Stimulated activated CD8-positive, alpha-beta memory T cell treated with anti-CD3 and anti-CD28 coated beads, Interleukin-15, amount 100 ng/mL, for 48 hours (primary cell): ENCODE data around the gene MCFD2.
A peak's percentile ranks its signal among the peaks of the same experiment; 100 is the strongest.

Experiments used
- DNase-seq, 2 donors: peaks; one replicate each; pipeline ENCODE4 v3.0.0-alpha.2; 2020; ENCODE audit warnings: low read depth in 2 of 2

MCFD2 gene

GRCh38 chr2:46915281-46915810 is at the start of gene MCFD2:
TSS of gene MCFD2 (minus strand) at chr2:46915806. CDS start at chr2:46909171, 6,635 bp downstream.
- DNase-seq = no peak

DNA sequence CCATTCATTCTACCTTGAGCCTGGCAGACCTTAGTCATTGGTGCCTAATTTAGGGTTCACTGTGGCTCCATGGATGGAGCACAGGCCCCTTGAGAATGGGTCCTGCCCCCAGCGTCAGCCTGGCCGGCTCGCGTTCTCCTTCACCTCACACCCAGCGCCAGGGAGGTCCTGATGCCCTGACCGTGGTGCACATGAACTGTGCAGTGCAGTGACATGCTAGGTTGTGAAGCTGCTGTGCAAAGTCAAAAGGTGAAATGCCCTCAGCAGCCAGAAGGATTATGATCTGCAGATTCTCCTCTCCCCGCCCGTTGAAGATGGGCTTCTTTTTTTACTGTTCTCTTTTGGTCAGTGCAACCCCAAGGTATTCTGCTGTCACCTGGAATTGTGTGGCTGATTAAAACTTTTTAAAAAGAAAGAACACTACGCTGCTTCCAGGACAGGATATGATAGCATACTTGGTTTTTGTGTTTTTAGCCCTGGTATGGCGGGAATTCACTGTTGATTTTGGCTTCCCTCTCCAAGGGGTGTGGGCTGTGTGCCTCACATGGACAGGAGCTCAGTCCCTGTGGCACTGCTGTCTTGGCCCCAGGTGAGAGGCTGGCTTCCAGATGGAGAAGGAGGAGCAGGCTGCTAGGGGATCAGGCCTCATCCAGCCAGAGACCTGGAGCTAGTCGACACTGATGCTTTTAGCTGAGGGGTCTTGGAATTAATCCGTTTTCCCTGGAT is 49.4 kb upstream of the MCFD2 start:
- no peak for DNase-seq

- no peak for DNase-seq
Observed at GRCh38 chr2:46963941-46964673, 48.5 kb upstream of the MCFD2 start.

DNA sequence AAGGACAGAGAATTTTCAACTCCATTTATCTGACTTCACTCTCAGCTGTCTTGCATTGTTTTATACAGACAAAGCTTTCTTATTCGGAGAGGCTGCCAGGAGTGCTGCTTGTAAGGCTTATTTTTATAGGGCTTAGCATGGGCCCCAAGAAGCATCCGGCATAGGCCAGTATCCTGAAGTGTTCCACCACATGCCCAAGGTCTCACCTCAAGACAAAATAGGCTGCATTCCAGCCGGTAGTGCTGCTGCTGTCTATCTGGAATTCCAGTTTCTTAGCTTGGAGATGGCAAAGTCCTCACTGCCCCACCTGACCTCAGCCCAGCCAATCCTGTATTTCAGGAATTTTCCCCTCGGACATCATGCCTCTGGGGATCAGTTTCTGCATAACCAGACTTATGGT is 47.6 kb upstream of the MCFD2 start:
- DNase-seq = no peak

DNA sequence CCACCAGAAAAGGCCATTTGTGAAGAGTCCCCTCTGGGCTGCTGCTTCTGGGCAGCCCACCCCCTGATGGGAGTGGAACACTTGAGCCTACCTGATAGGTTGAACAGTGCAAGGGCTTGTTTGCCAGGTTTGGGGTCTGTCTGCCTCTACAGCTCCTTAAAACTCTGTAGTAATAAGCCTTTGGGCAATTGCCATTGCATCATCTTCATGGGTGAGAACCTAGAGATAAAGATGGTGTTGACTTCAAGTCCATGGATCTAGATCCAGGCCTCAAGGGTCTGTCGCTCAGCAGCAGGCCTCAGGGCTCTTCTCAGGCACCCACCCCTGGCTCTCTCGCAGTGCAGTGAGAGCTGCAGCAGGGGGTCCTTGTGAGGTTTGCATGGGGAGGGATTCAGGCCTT is 47.1 kb upstream of the MCFD2 start:
- no peak for DNase-seq

- no peak for DNase-seq
Observed at GRCh38 chr2:46960618-46961017, 45.0 kb upstream of the MCFD2 start.

DNA sequence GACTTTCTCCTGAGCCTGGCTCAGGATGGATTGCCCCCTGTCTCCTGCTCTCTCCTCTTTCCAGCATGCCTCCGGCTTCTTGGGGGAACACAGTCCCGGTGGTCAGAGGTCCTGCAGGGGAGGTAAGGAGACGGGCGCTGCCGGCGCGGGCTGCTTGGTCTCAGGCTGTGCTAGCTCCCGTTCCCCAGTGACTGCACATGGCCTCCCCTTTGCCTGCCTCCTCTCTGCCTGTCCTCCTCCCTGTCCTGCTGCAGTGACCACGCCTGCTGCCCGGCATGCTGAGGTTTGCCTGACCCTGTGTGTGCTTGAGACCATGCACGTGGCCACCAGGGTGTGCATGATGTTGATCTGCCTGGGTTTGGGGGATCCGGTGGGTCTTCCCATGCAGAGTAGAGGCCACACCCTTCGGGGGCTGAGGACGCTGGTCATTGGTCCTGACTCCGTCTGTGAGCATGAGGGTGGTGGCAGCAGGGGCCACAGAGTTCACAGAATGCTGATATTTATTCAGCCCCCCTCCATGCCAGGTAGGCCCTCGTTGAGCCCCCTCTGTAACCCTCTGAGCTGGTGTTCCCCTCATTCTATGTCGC is 42.9 kb upstream of the MCFD2 start:
- DNase-seq = no peak

DNA sequence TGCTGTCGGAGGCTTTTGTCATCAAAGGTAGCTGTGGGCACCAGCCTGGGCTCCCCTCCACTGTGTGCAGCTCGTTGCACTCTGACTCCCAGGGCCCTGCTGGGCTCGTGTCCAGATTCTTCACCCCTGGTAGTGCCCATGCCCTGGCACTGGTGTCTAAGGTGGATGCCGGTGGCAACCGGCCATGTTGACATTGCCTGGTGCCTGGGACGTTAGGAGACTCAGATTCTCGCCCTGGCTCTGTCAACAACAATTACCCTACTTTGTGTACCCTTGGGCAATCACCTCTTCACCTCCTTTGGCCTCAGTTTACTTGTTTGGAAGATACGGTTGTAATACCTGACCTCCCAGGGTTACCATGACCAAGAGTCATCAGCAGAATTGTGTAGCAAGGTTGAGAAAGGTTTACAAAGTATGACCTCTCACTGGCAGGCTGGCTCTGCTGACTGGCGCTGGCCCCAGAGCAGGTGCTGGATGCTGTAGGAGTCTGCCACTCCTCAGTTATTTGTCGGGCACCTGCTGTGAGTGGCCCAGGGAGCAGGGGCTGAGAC is 41.5 kb upstream of the MCFD2 start:
- DNase-seq = no peak

DNA sequence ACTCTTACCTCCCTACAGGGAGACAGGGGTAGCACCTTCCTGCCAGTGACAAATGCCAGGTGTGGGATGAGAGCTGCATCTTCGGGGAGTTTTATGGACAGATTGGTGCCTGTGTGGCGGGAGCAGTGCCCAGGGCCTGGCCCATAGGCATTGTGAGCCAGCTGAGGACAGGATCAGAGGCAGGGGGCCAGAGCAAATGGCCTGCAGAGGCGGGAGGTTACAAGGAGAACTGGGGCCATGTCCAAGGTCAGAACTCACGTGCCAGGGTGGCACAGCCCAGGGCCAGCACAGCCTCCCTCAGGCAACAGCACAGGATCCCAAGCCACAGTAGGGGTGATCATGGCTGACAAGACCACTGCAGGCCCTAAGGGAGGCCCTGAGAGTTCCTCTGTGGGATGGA is 40.2 kb upstream of the MCFD2 start:
- no peak for DNase-seq

GRCh38 chr2:46954951-46955571 is 39.5 kb upstream of the MCFD2 start:
- DNase-seq = no peak

DNA sequence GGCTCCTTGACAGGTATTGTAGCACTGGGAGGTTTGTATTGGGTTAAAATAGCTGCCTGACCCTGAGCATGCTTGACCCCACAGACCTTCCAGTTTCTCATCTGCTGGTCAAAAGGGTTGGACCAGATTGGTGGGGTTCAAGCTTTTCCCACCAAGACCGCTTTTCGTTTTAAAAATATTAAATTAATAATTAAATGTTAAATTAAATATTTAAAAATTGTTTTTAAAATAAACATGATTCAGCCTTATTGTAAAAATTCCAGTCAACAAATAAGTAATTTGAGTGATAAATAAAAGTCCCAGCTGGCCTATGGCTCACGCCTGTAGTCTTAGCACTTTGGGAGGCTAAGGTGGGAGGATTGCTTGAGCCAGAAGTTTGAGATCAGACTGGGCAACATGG is 36.6 kb upstream of the MCFD2 start:
- no peak for DNase-seq

DNA sequence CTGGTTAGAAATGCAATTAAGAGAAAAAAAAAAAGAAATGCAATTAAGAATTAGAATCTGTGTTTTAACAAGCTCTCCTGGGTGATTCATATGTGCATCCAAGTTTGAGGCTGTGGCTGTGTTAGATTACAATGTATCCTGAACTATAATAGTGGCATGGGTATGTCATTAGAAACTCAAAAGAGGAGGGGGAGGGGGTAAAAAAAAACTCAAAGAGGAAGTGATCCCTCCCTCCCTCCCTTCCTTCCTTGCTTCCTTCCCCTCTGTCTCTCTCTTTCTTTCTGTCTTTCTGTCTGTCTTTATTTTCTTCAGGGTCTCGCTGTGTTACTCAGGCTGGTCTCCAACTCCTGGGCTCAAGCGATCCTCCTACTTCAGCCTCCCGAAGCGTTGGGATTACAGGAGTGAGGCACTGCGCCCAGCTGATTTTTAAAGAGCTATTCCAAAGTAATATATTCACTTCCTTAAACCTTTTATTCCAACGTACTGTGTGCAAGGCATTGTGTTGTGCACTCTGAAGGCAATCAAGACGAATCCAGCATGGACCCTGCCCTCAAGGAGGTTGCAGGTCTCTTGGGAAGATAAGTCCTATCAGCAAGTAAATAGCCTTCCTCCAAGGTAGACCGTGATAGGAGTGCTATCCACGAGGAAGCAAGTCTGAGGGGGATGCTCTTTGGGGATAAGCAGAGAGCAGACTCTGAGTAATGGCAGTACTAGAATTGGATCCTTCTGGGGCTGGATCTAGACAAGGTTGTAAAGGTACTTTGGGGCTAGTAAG is 35.9 kb upstream of the MCFD2 start:
- no peak for DNase-seq

- DNase-seq = no peak
Observed at GRCh38 chr2:46950314-46950713, 34.7 kb upstream of the MCFD2 start.

DNA sequence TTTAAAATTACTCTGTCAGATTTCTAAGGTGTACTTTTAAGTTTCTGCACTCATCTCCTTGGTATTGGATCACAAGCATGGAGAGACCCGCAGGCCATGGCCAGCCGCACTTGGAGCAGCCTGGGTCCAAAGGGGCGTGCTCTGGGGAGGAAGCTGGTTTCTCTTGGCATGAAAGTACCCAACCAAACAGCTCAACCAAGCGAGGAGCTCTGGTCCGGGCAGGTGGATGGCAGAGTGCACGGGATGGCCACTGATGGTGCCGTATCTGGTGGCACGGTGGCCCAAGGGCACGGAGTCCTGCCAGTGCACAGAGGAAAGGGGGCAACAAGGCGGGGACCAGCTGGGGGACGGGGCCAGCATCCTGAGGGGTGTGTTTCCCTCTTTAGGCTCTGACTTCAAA is 32.2 kb upstream of the MCFD2 start:
- no peak for DNase-seq

GRCh38 chr2:46945671-46946070 is 30.1 kb upstream of the MCFD2 start:
- DNase-seq = no peak

DNA sequence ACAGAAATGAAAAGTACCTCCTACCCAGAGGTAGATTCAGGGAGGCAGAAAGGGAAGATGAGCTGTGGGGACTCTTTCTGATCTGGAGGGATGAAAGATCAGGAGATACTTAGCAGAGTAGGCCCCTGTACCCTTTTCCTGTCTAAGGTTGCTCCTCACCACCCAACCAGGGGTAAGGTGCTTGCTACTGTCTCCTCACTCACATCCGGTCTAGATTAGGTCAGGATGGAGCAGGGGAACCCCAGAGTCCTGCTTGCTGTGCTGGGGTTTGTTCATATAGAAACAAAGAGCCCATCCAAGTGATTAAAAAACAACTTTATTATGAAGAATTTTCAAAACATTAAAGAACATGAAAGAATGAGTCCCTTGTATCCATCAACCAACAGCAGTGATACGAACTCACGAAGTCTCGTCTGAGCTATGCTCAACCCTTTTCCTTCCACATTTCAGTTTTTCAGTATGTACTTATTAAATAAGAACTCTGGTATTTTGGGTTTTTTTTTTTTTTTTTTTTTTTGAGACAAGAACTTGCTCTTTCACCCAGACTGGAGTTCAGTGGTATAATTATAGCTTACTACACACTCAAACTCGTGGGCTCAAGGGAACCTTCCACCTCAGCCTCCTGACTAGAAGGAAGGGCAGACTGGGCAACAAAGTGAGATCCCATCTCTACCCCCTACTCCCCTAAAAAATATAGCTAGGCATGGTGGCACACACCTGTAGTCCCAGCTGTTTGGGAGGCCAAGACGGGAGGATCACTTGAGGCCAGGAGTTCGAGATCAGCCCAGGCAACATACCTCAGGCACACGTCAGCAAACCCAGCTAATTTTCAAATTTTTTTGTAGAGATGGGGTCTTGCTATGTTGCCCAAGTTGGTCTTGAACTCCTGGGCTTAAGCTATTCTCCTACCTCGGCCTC is 28.5 kb upstream of the MCFD2 start:
- DNase-seq = peak; percentile 69 to 71

DNA sequence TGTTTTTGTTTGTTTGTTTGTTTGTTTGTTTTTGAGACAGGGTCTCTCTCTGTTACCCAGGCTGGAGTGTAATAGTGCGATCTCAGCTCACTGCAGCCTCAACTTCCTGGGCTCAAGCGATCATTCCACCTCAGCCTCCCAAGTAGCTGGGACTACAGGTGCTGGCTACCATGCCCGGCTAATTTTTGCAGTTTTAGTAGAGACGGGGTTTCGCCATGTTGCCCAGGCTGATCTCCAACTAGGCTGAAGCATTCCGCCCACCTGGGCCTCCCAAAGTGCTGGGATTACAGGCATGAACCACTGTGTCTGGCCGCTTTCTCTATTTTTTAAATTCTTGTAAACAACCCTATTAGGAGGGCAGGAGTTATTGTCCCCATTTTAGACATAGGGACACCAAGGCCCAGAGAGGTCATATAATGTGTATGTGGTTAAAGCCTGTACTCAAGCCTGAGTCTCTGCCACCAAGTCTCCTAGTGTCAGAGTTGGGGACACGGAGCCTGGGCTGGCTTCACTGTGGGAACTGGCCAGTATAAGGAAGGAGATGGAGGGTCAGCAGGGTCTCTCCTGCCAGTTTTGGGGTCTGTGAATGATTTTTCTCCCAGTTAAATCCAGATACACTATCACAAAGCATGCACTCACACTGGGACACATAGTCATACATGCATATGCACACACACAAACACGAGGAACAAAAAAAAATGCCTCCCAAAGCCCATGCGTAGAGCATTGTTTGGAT is 27.5 kb upstream of the MCFD2 start:
- DNase-seq = no peak

DNA sequence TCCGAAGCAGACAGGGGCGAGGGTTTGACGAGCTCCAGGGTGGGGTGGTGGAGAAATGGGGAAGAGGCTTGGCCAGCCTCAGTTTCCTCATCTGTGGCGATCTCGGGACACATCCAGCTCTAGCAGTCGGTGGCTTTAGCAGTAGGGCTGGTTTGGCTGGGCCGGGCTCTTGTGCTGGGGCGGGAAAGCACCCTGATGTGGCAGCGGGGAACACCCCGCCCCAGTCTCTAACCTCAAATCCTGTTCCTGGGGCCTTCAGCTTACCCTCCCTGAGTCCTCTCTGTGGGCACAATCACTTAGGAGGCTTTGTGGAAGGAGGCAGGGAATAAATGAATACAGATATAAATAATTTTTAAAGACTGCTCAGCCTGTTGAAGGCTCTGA is 26.5 kb upstream of the MCFD2 start:
- peak; percentile 44 to 58 for DNase-seq

DNA sequence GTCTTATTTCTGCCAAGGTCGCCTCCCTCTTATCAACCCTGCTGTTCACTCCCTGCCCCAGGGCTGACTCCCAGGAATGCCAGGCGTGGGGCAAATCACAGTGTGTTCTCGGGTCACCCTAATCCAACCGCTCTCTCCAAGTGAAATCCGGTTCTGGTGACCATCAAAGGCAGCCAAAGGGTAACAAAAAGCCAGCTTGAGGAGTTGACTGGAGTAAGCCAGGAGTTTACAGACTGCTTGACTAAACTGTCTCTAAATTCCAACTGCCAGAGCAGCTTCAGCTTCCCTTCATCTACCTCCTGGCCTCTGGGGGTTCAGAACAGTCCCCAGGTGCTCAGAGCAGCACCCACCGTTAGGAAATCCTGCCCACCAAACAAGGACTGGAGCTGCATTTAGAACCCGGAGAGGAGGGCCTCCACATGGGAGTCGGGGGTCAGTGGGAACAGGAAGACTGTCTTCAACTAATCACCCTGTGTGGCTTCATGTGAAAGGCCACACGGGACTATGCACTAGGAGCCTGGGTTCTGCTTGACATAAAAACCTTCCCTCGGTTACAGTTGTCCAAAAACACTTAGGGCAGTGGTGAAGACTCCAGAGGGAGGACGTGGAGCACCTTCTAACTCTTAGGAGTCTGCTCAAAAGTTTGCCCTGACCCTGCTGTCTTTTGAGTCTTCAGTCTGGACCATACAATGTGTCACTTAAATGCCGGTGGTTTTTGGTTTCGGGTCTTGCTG is 24.2 kb upstream of the MCFD2 start:
- DNase-seq = no peak
